ENCODE measurements around the gene SLC35A4. TPM values are rescaled to one million over a fixed set of nuclear protein-coding genes. Genes with fewer than 3 reads are reported as not detected.
A peak's percentile ranks its signal among the peaks of the same experiment; 100 is the strongest.

The SLC35A4 gene
- total and polyA plus RNA-seq, 2 of the 13 experiments (the other 11 are each of a cell fraction or from before 2014, with no cell fraction given): 0.71 to 4.0 TPM

DNA sequence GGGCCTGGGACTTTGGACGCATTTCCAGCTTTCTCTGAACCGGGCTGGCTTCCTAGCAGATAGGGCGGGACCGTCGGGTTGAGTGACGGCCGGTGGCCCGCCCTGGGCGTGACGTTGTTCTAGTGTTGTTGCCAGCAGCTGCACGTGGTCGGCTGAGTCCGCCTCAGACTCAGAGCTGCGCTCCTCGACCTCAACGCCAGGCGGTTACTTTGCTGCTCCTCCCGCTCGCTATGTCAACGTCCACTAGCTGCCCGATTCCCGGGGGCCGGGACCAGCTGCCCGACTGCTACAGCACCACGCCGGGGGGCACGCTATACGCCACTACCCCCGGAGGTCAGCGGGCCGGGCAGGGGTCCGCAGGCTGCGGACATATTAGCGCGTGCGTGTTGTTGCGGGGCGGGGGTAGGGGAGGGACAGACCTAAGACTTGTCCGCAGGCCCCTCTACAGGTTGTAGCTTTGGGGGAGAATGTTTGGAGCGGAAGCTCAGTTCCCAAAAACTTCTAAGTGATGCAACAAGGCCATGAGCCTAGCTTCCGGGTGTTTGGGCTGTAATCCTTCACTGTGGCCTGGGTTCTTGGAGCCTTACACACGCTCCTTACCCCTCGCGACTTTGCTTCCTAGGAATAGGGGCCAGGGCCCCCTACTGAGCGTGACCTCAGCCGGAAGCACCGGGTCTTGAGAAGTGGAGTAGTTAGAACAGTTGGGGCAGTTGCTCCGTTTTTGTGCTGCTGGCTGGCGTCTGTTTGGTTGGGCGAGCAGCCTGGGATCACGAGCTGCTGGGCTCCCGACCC lies 16.9 kb upstream of the SLC35A4 start, which contains the start of gene EIF4EBP3 (continued):
- TF ChIP-seq CENPT (CRISPR knock-in tag; IDR thresholded peaks at IDR 0.05; ENCODE audit: low read depth): no peak
- TF ChIP-seq ZNF431 (CRISPR knock-in tag; IDR thresholded peaks at IDR 0.05; ENCODE audit: borderline replicate concordance, low read depth): 0 out of 2 replicates have a peak, but pooled peaks have one; percentile 46
- TF ChIP-seq, protein P1, sequence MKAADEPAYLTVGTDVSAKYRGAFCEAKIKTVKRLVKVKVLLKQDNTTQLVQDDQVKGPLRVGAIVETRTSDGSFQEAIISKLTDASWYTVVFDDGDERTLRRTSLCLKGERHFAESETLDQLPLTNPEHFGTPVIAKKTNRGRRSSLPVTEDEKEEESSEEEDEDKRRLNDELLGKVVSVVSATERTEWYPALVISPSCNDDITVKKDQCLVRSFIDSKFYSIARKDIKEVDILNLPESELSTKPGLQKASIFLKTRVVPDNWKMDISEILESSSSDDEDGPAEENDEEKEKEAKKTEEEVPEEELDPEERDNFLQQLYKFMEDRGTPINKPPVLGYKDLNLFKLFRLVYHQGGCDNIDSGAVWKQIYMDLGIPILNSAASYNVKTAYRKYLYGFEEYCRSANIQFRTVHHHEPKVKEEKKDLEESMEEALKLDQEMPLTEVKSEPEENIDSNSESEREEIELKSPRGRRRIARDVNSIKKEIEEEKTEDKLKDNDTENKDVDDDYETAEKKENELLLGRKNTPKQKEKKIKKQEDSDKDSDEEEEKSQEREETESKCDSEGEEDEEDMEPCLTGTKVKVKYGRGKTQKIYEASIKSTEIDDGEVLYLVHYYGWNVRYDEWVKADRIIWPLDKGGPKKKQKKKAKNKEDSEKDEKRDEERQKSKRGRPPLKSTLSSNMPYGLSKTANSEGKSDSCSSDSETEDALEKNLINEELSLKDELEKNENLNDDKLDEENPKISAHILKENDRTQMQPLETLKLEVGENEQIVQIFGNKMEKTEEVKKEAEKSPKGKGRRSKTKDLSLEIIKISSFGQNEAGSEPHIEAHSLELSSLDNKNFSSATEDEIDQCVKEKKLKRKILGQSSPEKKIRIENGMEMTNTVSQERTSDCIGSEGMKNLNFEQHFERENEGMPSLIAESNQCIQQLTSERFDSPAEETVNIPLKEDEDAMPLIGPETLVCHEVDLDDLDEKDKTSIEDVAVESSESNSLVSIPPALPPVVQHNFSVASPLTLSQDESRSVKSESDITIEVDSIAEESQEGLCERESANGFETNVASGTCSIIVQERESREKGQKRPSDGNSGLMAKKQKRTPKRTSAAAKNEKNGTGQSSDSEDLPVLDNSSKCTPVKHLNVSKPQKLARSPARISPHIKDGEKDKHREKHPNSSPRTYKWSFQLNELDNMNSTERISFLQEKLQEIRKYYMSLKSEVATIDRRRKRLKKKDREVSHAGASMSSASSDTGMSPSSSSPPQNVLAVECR (CRISPR knock-in tag; IDR thresholded peaks at IDR 0.05; ENCODE audit: borderline replicate concordance): peak; percentile 96
- TF ChIP-seq HNF4G (IDR thresholded peaks at IDR 0.05; ENCODE audit: borderline replicate concordance, low read depth, low read length): peak; percentile 72; the same call in 1 of the 2 replicates
- 0 out of 2 replicates have a peak, but pooled peaks have one; percentile 65 for TF ChIP-seq HNF4G (CRISPR knock-in tag; IDR thresholded peaks at IDR 0.05; ENCODE audit: borderline replicate concordance, low read depth)
- TF ChIP-seq, protein P2, sequence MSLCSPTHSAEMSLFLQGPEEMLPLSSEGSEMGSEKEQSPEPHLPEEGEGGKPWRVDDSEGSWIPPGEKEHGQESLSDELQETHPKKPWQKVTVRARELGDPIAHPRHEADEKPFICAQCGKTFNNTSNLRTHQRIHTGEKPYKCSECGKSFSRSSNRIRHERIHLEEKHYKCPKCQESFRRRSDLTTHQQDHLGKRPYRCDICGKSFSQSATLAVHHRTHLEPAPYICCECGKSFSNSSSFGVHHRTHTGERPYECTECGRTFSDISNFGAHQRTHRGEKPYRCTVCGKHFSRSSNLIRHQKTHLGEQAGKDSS (CRISPR knock-in tag; IDR thresholded peaks at IDR 0.05; ENCODE audit: borderline replicate concordance, low read depth): no peak; the same call in 1 of the 2 replicates
- no peak for TF ChIP-seq EHMT2 (IDR thresholded peaks at IDR 0.05; ENCODE audit: borderline replicate concordance, low read depth, low read length)
- no peak; the same call in 1 of the 2 replicates for TF ChIP-seq EED (CRISPR knock-in tag; IDR thresholded peaks at IDR 0.05)
- TF ChIP-seq, protein P3, sequence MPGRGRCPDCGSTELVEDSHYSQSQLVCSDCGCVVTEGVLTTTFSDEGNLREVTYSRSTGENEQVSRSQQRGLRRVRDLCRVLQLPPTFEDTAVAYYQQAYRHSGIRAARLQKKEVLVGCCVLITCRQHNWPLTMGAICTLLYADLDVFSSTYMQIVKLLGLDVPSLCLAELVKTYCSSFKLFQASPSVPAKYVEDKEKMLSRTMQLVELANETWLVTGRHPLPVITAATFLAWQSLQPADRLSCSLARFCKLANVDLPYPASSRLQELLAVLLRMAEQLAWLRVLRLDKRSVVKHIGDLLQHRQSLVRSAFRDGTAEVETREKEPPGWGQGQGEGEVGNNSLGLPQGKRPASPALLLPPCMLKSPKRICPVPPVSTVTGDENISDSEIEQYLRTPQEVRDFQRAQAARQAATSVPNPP (CRISPR knock-in tag; IDR thresholded peaks at IDR 0.05): peak; percentile 89; the same call in 1 of the 2 replicates
- TF ChIP-seq, protein P4, sequence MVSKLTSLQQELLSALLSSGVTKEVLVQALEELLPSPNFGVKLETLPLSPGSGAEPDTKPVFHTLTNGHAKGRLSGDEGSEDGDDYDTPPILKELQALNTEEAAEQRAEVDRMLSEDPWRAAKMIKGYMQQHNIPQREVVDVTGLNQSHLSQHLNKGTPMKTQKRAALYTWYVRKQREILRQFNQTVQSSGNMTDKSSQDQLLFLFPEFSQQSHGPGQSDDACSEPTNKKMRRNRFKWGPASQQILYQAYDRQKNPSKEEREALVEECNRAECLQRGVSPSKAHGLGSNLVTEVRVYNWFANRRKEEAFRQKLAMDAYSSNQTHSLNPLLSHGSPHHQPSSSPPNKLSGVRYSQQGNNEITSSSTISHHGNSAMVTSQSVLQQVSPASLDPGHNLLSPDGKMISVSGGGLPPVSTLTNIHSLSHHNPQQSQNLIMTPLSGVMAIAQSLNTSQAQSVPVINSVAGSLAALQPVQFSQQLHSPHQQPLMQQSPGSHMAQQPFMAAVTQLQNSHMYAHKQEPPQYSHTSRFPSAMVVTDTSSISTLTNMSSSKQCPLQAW (CRISPR knock-in tag; IDR thresholded peaks at IDR 0.05): 0 out of 2 replicates have a peak, but pooled peaks have one; percentile 64
- TF ChIP-seq ZNF225 (CRISPR knock-in tag; IDR thresholded peaks at IDR 0.05): no peak
- no peak for TF ChIP-seq SOX5 (CRISPR knock-in tag; IDR thresholded peaks at IDR 0.05; ENCODE audit: borderline replicate concordance)
- TF ChIP-seq FOSL1 (CRISPR knock-in tag; IDR thresholded peaks at IDR 0.05; ENCODE audit: borderline replicate concordance): no peak
- TF ChIP-seq MAFG (CRISPR knock-in tag; IDR thresholded peaks at IDR 0.05): no peak
- TF ChIP-seq ZFAT (CRISPR knock-in tag; conservative IDR thresholded peaks at IDR 0.05): no peak
- peak; percentile 11; the same call in 1 of the 2 replicates for TF ChIP-seq PHF8 (CRISPR knock-in tag; IDR thresholded peaks at IDR 0.05)
- peak; percentile 82 for TF ChIP-seq YEATS4 (CRISPR knock-in tag; IDR thresholded peaks at IDR 0.05; ENCODE audit: borderline replicate concordance)
- TF ChIP-seq ZFYVE20 (CRISPR knock-in tag; IDR thresholded peaks at IDR 0.05; ENCODE audit: borderline replicate concordance, low read depth): no peak
- TF ChIP-seq PCBP1 (IDR thresholded peaks at IDR 0.05; ENCODE audit: borderline replicate concordance, low read depth, low read length): peak; percentile 59; the same call in 1 of the 2 replicates
- TF ChIP-seq, protein P5, sequence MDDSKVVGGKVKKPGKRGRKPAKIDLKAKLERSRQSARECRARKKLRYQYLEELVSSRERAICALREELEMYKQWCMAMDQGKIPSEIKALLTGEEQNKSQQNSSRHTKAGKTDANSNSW (CRISPR knock-in tag; IDR thresholded peaks at IDR 0.05; ENCODE audit: borderline replicate concordance): no peak

Data from HepG2 (cell line).